Measurements from ENCODE around the gene LPAR2.

DNA sequence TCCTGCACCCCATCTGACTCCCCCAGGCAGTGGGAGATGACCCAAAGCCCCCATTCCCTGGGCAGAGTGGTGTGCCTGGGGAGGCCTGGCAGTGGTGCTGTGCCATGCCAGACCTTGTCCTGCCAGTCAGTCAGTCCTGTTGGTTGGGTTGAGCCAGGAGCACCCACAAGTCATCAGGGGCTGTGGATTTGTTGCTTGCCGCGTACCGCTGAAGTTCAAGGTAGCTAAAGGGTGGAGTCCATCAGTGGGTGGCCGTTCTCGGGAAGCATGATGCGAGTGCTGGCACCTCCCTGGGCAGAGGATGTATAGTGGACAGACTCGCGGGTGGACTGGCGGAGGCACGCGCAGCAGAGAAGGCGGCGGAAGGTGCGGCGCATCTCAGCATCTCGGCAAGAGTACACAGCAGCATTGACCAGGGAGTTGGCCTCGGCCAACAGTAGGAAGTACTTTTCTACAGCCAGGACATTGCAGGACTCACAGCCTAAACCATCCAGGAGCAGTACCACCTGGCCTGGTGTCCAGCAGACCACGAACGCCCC is 3.9 kb downstream of the LPAR2 start:
- TF ChIP-seq, protein P1, sequence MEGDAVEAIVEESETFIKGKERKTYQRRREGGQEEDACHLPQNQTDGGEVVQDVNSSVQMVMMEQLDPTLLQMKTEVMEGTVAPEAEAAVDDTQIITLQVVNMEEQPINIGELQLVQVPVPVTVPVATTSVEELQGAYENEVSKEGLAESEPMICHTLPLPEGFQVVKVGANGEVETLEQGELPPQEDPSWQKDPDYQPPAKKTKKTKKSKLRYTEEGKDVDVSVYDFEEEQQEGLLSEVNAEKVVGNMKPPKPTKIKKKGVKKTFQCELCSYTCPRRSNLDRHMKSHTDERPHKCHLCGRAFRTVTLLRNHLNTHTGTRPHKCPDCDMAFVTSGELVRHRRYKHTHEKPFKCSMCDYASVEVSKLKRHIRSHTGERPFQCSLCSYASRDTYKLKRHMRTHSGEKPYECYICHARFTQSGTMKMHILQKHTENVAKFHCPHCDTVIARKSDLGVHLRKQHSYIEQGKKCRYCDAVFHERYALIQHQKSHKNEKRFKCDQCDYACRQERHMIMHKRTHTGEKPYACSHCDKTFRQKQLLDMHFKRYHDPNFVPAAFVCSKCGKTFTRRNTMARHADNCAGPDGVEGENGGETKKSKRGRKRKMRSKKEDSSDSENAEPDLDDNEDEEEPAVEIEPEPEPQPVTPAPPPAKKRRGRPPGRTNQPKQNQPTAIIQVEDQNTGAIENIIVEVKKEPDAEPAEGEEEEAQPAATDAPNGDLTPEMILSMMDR (IDR thresholded peaks at IDR 0.05), result no peak
- TF ChIP-seq EP300 (IDR thresholded peaks at IDR 0.05), result no peak

All from suprapubic skin (tissue), 3 donors.